H9 (cell line): ENCODE results near the gene FOXO6. TPM values are rescaled to one million over a fixed set of nuclear protein-coding genes. Genes with fewer than 3 reads are reported as not detected.

Experiments
- DNase-seq: peaks from one replicate; pipeline ENCODE4 v3.0.0-alpha.2; 2017
- H2AFZ ChIP-seq: one replicate; pipeline ENCODE4 v1.6.1; 2013; ENCODE audit warnings: mild to moderate bottlenecking, low read length, control low read depth, moderate library complexity
- H2AK5ac ChIP-seq: 2 replicates; pipeline ENCODE4 v1.6.1; 2013; ENCODE audit warnings: low read length, control low read depth, mixed read lengths; ENCODE audit not compliant: insufficient read length
- H2BK120ac ChIP-seq: one replicate; pipeline ENCODE4 v1.6.1; 2013; ENCODE audit warnings: low read depth, mild to moderate bottlenecking, low read length, control low read depth, inconsistent platforms; ENCODE audit not compliant: poor library complexity, severe bottlenecking
- H2BK12ac ChIP-seq: 2 replicates; pipeline ENCODE4 v1.6.1; 2013; ENCODE audit warnings: low read length, control low read depth, mixed read lengths, low read depth; ENCODE audit not compliant: insufficient read length
- H2BK15ac ChIP-seq: 2 replicates; pipeline ENCODE4 v1.6.1; 2013; ENCODE audit warnings: low read depth, low read length, control low read depth
- H2BK20ac ChIP-seq: one replicate; pipeline ENCODE4 v1.6.1; 2013; ENCODE audit warnings: low read depth, mild to moderate bottlenecking, low read length, control low read depth, inconsistent platforms; ENCODE audit not compliant: poor library complexity, severe bottlenecking
- H2BK5ac ChIP-seq: 2 replicates; pipeline ENCODE4 v1.6.1; 2013; ENCODE audit warnings: low read length, control low read depth, mixed read lengths; ENCODE audit not compliant: insufficient read length
- H3K14ac ChIP-seq: 2 replicates; pipeline ENCODE4 v1.6.1; 2013; ENCODE audit warnings: low read length, control low read depth; ENCODE audit not compliant: insufficient read depth
- H3K18ac ChIP-seq: 2 replicates; pipeline ENCODE4 v1.6.1; 2013; ENCODE audit warnings: low read depth, mild to moderate bottlenecking, mixed read lengths, low read length, control low read depth; ENCODE audit not compliant: insufficient read length
- H3K23ac ChIP-seq: 2 replicates; pipeline ENCODE4 v1.6.1; 2013; ENCODE audit warnings: low read length, control low read depth, mixed read lengths, low read depth; ENCODE audit not compliant: insufficient read length
- H3K23me2 ChIP-seq: 2 replicates; pipeline ENCODE4 v1.6.1; 2013; ENCODE audit warnings: low read depth, mild to moderate bottlenecking, mixed read lengths, low read length, control low read depth; ENCODE audit not compliant: insufficient read length, poor library complexity, severe bottlenecking
- H3K27ac ChIP-seq: 2 replicates; pipeline ENCODE4 v1.5.1; 2013; ENCODE audit warnings: low read length, control low read depth, mixed read lengths, low read depth; ENCODE audit not compliant: insufficient read length
- H3K27me3 ChIP-seq: 2 replicates; pipeline ENCODE4 v1.6.1; 2013; ENCODE audit warnings: low read length, control low read depth, inconsistent platforms; ENCODE audit not compliant: insufficient read depth
- H3K4ac ChIP-seq: 2 replicates; pipeline ENCODE4 v1.6.1; 2013; ENCODE audit warnings: low read depth, mild to moderate bottlenecking, control low read depth, inconsistent platforms, low read length, moderate library complexity
- H3K4me1 ChIP-seq: 2 replicates; pipeline ENCODE4 v1.6.1; 2013; ENCODE audit warnings: low read length, control low read depth, inconsistent platforms; ENCODE audit not compliant: insufficient read depth
- H3K4me2 ChIP-seq: 2 replicates; pipeline ENCODE4 v1.6.1; 2013; ENCODE audit warnings: low read length, control low read depth, mixed read lengths; ENCODE audit not compliant: insufficient read length, insufficient read depth
- H3K56ac ChIP-seq: 2 replicates; pipeline ENCODE4 v1.6.1; 2013; ENCODE audit warnings: low read depth, mild to moderate bottlenecking, mixed read lengths, low read length, control low read depth; ENCODE audit not compliant: insufficient read length
- H3K79me1 ChIP-seq: 2 replicates; pipeline ENCODE4 v1.6.1; 2013; ENCODE audit warnings: low read depth, mild to moderate bottlenecking, moderate library complexity, low read length, control low read depth, inconsistent platforms; ENCODE audit not compliant: insufficient read depth, poor library complexity, severe bottlenecking
- H3K79me2 ChIP-seq: 2 replicates; pipeline ENCODE4 v1.6.1; 2013; ENCODE audit warnings: low read length, control low read depth, inconsistent platforms; ENCODE audit not compliant: insufficient read depth
- H3K9ac ChIP-seq: 2 replicates; pipeline ENCODE4 v1.6.1; 2013; ENCODE audit warnings: low read length, control low read depth, mixed read lengths; ENCODE audit not compliant: insufficient read length; ENCODE audit errors: extremely low read depth
- H3K9me3 ChIP-seq: one replicate; pipeline ENCODE4 v1.6.1; 2013; ENCODE audit warnings: low read depth, low read length, inconsistent platforms; ENCODE audit not compliant: control insufficient read depth
- H3T11ph ChIP-seq: one replicate; pipeline ENCODE4 v1.6.1; 2013; ENCODE audit warnings: mild to moderate bottlenecking, low read length, control low read depth, inconsistent platforms
- H4K20me1 ChIP-seq: one replicate; pipeline ENCODE4 v1.6.1; 2013; ENCODE audit not compliant: control insufficient read depth, insufficient read length, insufficient read depth
- H4K5ac ChIP-seq: 2 replicates; pipeline ENCODE4 v1.6.1; 2013; ENCODE audit warnings: low read depth, mild to moderate bottlenecking, mixed read lengths, low read length, control low read depth; ENCODE audit not compliant: insufficient read length
- H4K8ac ChIP-seq: replicated peaks from 2 replicates; pipeline ENCODE4 v1.6.1; 2013; ENCODE audit warnings: low read length, control low read depth, mixed read lengths, low read depth; ENCODE audit not compliant: insufficient read length
- H4K91ac ChIP-seq: 2 replicates; pipeline ENCODE4 v1.6.1; 2013; ENCODE audit warnings: low read depth, mild to moderate bottlenecking, moderate library complexity, mixed read lengths, low read length, control low read depth; ENCODE audit not compliant: insufficient read length
- H3K27ac Mint-ChIP-seq, 3 experiments: 2 replicates in 2 of 3; 3 replicates in 1 of 3; pipeline ENCODE4 v1.8.0; 2020 to 2021; ENCODE audit warnings: mixed read lengths in 3 of 3, mild to moderate bottlenecking in 1 of 3, moderate library complexity in 1 of 3
- H3K27me3 Mint-ChIP-seq: 2 replicates; pipeline ENCODE4 v1.8.0; 2021; ENCODE audit warnings: low read depth, mild to moderate bottlenecking, moderate library complexity, mixed read lengths
- H3K36me3 Mint-ChIP-seq, 3 experiments: 2 replicates in 2 of 3; 3 replicates in 1 of 3; pipeline ENCODE4 v1.8.0; 2020 to 2021; ENCODE audit warnings: low read depth in 3 of 3, mixed read lengths in 3 of 3; ENCODE audit not compliant: insufficient read depth in 1 of 3
- H3K4me1 Mint-ChIP-seq, 2 experiments: 2 replicates each; pipeline ENCODE4 v1.8.0; 2020; ENCODE audit warnings: mixed read lengths in 2 of 2
- H3K4me3 Mint-ChIP-seq, 2 experiments: 2 replicates in 1 of 2; 3 replicates in 1 of 2; pipeline ENCODE4 v1.8.0; 2020 to 2021; ENCODE audit warnings: mild to moderate bottlenecking in 2 of 2, mixed read lengths in 2 of 2, moderate library complexity in 1 of 2
- H3K9me3 Mint-ChIP-seq, 2 experiments: 2 replicates in 1 of 2; 3 replicates in 1 of 2; pipeline ENCODE4 v1.8.0; 2020; ENCODE audit warnings: mild to moderate bottlenecking in 2 of 2, mixed read lengths in 2 of 2, moderate library complexity in 1 of 2
- CTCF ChIP-seq: fragments of 200-600 bp; sonication (generic); conservative IDR thresholded peaks from 3 replicates; pipeline ENCODE4 v1.8.0; 2021; ENCODE audit warnings: antibody characterized with exemption, mild to moderate bottlenecking
- WGBS: extraction: QIAGEN DNeasy Blood & Tissue Kit; methylation state at CpG from one replicate; pipeline ENCODE4 v1.1.7; 2013; ENCODE audit warnings: missing lambda C conversion rate, low lambda C conversion rate, mixed read lengths; ENCODE audit not compliant: insufficient read length; ENCODE audit errors: extremely low coverage; 5-methylcytosine and 5-hydroxymethylcytosine counted together
- total RNA-seq: library from RNA; stranded (reverse); gene quantifications from 2 replicates; pipeline ENCODE4 v1.2.1, GENCODE V29; 2021

Gene FOXO6
- total RNA-seq, 1 experiment from 2014 or later: 0.83 TPM

- no peak for DNase-seq
- no peak overlapping the region for H2AFZ ChIP-seq
- H4K20me1 ChIP-seq: no peaks in the 10 kb centered on the region
Measured at GRCh38 chr1:41431490-41432350, 70.5 kb downstream of the FOXO6 start.

More at GRCh38 chr1:41431490-41432350, 70.5 kb downstream of the FOXO6 start:
- no peak overlapping the region for H2BK15ac ChIP-seq
- no peak overlapping the region for H3K14ac ChIP-seq
- H4K5ac ChIP-seq: no peak overlapping the region
- H2BK20ac ChIP-seq: no peak overlapping the region
- H3K56ac ChIP-seq: no peak overlapping the region
- Mint-ChIP-seq H3K4me1 (peaks cover 26 to 34% of the 10 kb centered on the region in 2 experiments), H3K27ac (no peak overlapping the region; a peak in 1 of 7 replicates), H3K9me3 (no peaks in the 10 kb centered on the region), H3K4me3 (no peak overlapping the region), H3K36me3 (no peaks in the 10 kb centered on the region), H3K27me3 (peaks cover 28% of the 10 kb centered on the region)
- no peak for TF ChIP-seq CTCF
- H2BK120ac ChIP-seq: no peak overlapping the region
- no peak overlapping the region for H3K18ac ChIP-seq
- no peak overlapping the region for H2BK5ac ChIP-seq
- H2AK5ac ChIP-seq: no peak overlapping the region
- H3K79me1 ChIP-seq: no peaks in the 10 kb centered on the region
- no peaks in the 10 kb centered on the region for H3K79me2 ChIP-seq
- no peaks in the 10 kb centered on the region for H3K4me1 ChIP-seq
- H3K27ac ChIP-seq: no peak overlapping the region
- no peak overlapping the region for H3K4ac ChIP-seq
- H3K9me3 ChIP-seq: no peaks in the 10 kb centered on the region
- no peak overlapping the region for H3K9ac ChIP-seq
- no peak overlapping the region for H3K23ac ChIP-seq
- H3K4me2 ChIP-seq: no peak overlapping the region
- H3K23me2 ChIP-seq: no peaks in the 10 kb centered on the region
- no peak overlapping the region for H2BK12ac ChIP-seq
- no CpG with 5 or more reads among the region's 20 CpGs for WGBS
- H3K27me3 ChIP-seq: no peaks in the 10 kb centered on the region
- H3T11ph ChIP-seq: no peak overlapping the region
- H4K91ac ChIP-seq: no peak overlapping the region
- H4K8ac ChIP-seq: no peak overlapping the region

Other genes starting within 250 kb of the FOXO6 start
- gene SCMH1, start 119.1 kb upstream of the FOXO6 start, total RNA-seq: 16.4 and 16.5 TPM in 2 replicates
- 0.22 and 0.24 TPM in 2 replicates for gene EDN2, start 123.2 kb downstream of the FOXO6 start, total RNA-seq